GM21515 (cell line): ENCODE measurements around the gene MEGF9.

Experiments used
- ATAC-seq: cut with Tn5 transposase; IDR thresholded peaks from one replicate; pipeline ENCODE4 v1.9.1; 2021; ENCODE audit not compliant: unreplicated experiment

Gene MEGF9

DNA sequence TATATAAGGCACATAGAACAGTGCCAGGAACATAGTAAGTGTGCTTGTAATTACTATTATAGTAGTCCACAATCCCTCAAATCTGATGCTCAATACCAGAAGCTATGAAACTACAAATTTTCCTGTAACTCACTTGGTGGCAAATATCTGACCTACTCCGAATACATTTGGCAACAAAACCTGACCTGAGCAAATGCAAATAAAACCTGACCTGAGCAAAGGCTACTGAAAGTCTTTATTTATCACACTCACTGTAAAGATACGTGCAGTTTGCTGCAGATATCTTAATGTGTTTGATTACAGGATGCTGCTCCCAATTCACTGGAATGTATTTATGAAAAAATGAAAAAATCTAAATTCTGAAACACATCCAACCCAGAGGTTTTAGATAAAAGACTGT is 7.1 kb downstream of the MEGF9 start:
- no peak for ATAC-seq

DNA sequence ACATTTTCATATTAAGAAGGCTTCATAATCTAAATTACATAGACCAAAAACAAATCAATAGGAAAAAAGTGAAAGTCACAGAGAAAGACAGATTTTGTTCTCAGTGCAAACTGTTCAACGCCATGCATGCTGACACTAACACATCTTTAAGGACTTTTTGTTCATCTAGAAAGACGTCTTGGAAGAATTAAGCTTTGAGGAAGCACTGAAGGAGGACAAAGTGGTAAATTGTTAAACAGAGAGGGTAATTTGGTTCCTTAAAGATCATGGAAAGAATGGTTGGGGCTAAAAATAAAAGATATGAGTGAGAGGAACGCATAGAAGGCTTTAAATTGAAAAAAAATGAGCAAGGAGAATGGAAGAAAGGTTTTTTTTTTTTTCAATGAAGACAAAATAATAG is 9.1 kb downstream of the MEGF9 start:
- no peak for ATAC-seq

DNA sequence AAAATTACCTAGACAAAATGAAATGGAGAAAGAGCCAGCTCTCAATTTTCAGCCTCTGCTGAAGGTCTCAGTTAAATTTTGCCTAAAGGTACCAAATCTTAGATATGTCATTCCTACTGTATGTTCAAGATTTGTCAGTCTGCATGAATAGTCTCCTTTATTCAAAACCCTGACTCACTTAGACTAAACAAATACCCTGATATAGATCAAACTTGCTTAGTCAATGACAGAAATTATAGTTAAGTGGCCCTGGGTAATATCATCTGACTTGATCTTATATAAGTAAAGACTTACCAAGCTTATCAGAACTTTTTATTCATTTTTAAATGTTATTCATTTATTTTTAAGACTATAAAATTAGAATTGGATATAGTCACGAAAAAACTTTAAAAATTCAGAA is 12.2 kb downstream of the MEGF9 start:
- ATAC-seq = no peak

DNA sequence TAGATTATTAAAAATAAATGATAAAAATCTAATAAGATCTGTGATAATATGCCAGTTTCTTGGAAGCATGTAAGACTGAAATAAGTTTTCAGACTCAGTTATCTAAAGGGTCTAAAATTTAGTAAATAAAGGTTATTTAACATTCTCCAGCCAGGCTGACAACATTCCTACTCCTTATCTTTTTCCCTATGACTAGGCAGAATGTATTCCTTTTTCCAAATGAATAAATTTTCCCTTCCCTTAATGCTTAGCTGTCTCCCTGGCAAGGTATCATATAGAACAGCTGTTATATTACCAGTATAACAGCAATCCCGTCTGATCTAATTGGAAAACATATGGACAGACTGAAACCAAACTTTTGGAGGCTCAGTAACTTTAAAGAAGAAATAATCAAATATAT is 13.0 kb downstream of the MEGF9 start:
- no peak for ATAC-seq

DNA sequence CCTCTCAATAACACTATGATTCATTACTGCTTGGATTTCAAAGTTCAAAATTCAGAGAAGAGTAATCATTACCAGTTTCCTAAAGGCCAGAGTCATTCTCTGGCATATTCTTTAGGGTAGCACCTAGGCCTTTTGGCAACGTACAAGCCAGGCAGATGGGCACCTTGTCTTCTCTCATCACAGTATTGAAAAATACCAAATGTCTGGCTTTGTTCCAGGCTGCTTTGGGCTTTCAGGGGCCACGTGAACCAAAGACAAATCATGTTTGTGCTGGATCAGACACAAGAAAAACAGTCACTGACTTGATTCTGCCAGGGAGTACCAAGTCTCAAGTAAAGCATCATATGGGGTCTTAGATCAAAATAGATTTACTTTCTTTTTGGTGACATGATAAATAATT is 15.5 kb downstream of the MEGF9 start:
- ATAC-seq = no peak

DNA sequence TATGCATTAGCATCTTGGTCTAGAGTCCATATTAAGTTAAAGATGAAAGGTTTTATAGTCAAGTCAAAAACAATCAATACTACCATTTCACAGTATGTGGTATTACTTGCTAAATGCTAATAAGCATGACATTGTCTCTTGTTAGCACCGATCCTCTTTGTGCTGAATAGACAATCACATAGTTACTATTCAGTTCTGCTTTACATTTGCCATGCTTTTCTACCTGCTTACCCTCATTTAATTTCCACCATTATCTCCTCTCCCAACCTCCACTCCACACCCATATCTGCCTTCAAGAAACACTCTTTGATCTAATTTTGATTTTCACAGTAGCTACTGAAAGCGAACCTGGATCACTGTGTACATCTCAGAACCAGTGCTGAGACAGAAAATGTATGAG is 16.8 kb downstream of the MEGF9 start:
- no peak for ATAC-seq

DNA sequence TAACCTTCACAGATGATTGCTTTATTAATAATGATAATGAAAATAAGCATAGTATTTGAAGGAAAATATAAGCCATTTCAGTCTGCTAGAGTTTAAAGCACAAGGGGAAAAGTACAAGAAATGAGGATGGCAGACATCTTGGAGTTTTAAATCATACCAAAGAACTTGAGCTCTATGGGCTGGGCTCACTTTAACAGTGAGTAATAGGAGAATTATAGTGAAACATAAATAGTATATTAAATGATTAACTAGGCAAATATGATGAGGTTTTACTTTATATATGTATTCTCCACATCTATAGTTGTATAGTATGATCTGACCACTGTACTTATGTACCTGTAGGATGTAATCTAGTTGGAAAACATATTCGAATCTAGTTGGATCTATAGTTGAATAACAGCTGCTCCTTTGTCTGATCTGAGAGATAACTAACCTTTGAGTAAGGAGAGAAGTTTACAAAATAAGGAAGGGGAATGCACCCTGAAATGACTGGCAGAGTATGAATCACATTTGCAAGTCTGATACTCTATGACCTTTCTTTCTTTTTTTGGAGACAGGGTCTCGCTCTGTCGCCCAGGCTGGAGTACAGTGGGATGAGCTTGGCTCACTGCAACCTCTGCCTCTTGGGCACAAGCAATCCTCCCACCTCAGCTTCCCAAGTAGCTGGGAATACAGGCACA is 17.6 kb downstream of the MEGF9 start:
- no peak for ATAC-seq

DNA sequence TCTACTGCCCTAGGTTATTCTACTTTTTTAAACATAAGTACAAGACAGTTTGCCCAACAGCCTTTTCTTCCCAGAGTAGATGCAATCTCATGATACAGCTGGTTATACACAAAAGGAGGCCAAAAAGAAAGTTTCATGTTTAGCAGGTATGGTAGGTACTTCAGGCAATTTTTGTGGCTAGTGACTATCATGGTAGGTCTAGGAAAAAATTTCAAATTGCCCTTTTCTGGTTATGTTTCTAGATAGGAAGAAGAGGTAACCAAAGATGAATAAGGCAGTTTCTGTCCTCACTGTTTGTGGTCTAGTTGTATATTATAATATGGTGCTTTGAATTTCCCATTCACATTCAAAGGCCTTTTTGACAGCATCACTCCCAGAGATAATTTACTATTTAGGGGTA is 19.7 kb downstream of the MEGF9 start:
- no peak for ATAC-seq

DNA sequence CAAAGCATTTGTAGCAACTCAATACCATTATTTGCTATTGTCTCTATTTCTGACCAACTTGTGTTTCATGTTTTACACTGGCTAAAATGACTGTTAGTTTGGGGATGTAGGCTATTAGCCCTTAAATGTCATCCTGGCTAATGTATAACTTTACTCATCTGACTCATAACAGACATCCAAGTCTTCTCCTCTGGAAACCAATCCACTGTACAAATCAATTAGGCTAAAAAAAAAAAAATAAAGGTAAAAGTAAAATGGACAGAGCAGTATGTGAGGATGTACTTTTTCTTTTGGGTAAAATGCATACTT is 20.6 kb downstream of the MEGF9 start:
- ATAC-seq = no peak

DNA sequence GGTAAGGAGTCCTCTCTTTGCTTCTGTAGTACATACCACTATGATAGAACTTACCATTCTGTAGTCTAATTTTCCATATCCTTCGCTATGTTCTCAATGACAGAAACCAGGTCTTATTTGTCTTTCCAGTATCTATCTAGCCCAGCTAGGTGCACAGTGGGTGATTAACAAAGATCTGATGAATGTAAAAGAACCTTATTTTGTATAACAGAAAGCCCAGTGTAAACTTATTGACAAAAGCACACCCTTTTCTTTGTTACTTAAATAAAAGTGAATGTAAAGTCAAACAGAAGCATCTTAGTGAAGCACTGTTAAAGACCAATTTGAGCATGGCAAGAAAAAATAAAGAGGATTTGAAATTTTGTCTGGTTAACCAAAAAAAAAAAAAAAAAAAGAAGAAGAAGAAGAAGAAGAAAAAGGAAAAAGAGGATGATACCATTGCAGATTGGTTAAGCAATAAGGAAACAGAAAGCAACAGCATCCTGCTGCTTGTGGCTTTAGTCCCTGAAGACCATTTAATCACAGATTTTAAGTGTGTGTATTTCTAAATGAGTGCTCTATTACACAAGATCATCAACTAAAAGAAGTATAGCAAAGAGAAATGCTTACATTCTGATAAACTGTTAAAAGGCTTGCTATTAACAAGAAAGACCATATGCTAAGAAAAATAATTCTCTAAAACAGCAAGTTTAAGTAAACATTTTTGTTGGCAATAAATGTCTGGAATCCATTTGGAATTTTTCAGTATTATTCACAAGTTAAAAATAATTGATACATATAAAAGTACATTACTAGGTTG is 21.2 kb downstream of the MEGF9 start:
- ATAC-seq = peak; percentile 45

DNA sequence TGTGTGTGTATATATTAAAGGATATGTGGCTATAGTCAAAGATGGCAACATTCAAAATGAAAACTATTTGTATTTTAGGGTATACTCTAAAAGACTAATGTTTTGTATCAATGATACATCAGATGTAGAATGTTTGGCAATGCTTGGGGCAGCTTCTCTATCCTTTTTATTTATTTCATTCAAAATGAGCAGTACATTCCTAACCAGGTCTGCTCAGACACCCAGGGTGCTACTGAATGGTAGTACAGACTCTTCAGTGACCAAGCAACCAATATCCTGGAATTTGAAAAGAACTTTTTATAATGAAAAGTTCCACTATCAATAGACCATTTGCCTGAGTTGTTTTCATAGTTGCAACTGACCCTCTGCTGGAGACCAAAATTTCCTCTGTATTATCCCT is 23.9 kb downstream of the MEGF9 start:
- no peak for ATAC-seq

DNA sequence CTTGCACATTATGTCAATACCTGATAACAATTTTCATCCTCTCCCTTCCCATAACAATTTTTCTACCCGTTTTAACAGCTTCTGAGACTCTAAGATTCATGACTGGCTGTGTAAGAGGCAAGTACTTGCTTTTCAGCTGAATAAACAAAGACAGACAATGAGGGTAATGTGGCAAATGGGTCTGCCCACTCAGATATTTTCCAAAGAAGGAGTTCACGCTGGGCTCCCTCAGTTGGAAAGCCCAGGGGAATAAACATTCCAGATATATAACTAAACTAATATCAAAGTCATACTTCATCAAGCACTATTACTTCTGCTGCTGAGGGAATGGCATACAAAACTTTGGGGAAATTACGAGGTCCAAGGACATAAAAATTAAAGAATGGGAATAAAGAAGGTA is 24.4 kb downstream of the MEGF9 start:
- ATAC-seq = no peak

DNA sequence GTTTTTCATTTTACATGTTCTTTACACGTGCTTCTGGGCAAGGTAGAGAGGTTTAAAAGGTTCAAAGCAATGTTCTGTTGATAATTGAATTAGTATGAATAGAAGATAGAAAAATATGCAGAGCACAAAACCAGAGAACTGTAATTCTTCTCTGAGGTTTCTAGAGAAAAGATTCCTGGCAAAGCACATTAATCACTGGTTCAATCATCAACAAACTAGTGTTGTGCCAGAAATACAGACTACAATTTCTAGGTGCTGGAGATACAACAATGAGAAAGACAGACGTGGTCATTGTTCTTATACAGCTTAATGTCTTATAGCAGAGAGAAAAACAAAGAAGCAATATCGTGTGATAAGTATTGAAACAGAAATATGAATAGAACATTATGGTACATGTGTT is 25.5 kb downstream of the MEGF9 start:
- no peak for ATAC-seq

DNA sequence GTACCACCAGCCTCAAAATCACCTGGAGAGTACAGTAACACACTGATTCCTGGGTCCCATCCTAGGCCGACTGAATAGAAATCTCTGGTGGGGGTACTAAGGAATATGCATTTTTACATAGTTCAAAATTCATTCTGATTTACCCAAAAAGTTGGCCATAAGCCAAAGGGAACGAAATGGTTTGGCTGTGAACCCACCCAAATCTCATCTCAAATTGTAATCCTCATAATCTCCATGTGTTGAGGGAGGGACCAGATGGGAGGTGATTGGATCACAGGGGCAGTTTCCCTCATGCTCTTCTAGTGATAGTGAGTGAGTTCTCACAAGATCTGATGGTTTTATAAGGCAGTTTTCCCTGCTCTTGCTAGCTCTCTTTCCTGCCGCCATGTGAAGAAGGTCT is 31.1 kb downstream of the MEGF9 start:
- no peak for ATAC-seq

DNA sequence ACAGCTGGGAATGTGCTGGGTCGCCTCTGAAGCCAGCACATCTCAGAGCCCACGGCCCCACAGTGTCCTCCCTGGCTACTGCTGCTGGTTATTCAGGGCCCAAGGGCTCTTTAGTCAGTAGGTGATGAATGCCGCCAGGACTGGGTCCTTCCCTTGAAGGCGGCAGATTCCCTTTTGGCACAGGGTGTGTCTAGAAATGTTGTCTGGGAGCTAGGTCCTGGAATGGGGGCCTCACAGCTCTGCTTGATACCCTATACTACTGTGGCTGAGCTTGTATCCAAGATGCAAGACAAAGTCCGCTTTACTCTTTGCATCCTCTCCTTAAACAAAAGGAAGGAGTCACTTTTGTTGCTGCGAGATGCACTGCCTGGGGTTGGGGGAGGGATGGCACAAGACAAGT is 33.1 kb downstream of the MEGF9 start:
- ATAC-seq = no peak

DNA sequence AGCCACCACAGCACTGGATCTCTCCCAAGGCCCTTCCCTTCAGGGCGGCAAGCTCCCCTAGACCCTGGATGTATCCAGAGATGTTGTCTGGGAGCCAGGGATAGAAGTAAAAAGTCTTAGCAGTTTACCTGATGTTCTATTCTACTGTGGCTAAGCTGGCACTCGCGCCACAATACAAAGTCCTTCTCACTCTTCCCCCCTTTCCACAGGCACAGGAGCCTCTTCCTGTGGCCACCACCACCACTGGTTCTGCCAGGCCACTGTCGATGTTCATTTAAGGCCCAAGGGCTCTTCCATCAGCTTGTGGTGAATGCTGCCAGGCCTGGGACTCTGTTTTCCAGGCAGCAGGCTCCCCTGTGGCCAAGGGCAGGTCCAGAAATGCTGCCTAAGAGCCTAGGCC is 33.7 kb downstream of the MEGF9 start:
- ATAC-seq = no peak

DNA sequence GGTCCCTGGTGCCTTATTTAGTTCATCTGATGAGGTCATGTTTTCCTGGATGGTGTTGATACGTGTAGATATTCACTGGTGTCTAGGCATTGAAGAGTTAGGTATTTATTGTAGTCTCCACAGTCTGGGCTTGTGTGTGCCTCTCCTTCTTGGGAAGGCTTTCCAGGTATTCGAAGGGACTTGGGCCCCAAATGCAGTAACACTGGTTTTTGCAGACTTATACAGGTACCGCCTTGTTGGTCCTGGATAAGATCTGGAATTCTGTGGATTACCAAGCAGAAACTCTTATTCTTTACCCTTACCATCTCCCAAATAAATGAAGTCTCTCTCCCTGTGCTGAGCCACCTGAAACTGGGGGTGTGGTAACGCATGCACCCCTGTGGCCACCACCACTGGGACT is 34.1 kb downstream of the MEGF9 start:
- no peak for ATAC-seq

DNA sequence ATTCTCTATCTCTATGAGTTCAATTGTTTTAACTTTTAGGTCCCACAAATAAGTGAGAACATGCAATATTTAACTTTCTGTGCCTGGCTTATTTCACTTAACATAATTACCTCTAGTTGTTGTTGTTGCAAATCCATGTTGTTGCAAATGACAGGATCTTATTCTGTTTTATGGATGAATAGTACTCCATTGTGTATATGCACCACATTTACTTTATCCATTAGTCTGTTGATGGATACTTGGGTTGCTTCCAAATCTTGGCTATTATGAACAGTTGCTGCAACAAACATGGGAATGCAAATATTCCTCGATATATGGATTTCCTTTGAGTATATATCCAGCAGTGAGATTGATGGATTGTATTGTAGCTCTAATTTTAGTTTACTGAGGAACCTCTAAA is 36.3 kb downstream of the MEGF9 start:
- no peak for ATAC-seq

DNA sequence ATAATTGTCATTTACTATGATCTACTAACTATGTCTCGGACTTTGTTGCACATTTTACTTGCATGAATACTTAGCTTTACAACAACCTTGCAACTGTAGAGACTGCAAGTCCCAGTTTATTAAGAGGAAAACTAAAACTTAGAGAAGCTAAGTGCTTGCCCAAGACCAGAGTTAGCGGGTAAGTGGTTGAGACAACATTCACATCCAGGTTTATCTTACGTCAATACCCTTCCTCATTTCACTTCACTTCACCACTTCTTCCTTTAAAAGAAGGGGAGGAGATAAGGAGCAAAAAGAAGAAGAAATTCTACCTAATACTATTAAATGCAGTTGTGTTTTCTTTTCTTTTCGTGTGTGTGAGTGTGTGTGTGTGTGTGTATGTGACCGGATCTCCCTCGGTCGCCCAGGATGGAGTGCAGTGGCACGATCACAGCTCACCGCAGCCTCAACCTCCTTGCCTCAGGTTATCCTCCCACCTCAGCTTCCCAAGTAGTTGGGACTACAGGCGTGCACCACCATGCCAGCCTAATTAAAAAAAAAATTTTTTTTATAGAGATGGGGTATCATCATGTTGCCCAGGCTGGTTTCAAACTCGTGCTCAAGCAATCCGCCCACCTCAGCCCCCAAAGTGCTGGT is 37.4 kb downstream of the MEGF9 start:
- no peak for ATAC-seq

DNA sequence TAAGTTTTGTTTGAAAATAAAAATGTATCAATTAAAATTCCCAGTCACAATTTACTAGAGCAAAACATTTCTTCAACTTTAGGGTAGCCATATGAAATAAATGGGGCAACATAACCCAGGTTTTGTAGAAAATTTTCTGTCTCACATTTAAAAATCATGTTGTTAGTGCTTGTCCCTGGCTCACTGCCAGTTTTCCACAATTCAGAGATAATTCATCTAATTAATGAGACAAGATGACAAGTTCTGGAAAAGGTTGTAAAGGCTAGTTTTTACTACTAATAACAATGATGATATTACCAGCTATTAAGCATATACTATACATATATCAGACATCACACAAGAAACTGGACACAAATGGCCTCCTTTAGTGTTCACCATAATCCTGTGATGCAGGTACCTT is 45.9 kb downstream of the MEGF9 start:
- no peak for ATAC-seq

DNA sequence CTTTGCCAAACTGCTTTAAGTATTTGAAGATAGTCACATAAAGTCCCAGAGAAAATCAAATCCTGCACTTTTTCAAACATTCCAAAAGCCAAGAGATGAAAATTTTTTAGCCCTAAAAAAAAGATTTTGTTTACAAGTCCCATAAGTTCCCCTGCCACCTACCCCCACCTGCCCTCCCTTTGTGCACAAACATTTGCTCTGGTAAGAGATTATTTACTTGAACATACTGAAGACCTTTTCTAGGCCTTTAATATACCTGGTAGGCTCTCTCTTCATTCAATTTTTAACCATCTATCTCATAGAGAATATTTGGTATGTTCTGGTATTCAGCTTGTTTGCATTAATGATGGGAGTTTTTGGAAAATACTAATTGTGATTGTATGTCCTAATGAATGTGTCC is 50.3 kb downstream of the MEGF9 start:
- no peak for ATAC-seq

DNA sequence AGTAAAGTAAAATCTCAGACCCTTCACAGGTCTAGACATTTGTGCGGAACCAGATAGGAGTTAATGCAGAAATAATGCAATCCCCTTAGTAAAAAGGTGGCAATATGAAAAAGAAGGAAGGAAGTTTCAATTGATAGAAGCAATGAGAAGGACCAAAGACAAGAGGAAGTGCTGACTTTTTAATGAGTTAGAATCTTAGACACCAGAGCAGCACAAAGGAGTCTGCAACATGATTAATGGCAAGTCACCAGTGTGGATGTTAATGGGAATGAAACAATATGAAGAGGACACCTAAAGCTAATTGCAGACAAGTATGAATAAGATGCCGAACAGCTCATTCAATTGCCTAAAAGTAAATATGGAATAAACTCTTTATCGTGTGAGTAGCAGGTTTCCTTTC is 50.9 kb downstream of the MEGF9 start:
- no peak for ATAC-seq

DNA sequence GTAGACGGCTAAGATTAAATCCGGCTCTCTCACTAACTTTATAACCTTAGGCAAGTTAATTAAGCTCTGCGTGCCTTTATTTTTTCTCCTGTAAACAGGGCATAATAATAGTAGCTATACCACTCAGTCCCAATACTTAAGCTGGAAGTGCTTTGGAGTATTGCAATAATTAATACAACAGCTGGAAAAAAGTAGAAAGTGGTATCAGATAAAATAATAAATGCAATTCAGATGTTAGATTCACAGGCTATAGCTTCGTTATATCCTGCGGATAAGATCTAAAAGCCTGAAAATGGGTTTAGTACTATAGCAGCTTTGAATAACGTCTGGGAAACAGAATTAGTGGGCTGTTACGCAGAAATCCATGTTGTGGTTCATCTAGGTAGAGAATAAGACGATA is 51.8 kb downstream of the MEGF9 start:
- ATAC-seq = no peak
